Subcutaneous adipose tissue (tissue), 4 donors: ENCODE measurements around the gene MYBBP1A. TPM values are rescaled to one million over a fixed set of nuclear protein-coding genes. Genes with fewer than 3 reads are reported as not detected.

Experiments
- total RNA-seq, 4 donors: library from RNA; depleted of rRNA; stranded (reverse); fragments of >200 nt; gene quantifications; one replicate each; pipeline ENCODE4 v1.1.0, GENCODE V29; 2016
- TF ChIP-seq, protein P1 (sequence below): fragments of 450-650 bp; IDR thresholded peaks from one replicate; pipeline ENCODE4 v1.5.1; 2016; ENCODE audit warnings: low read depth, mild to moderate bottlenecking, control low read depth, antibody characterized with exemption, moderate library complexity

The MYBBP1A gene
- total RNA-seq, 4 donors from 2014 or later, result 16.5 to 34.7 (median 28.7) TPM

DNA sequence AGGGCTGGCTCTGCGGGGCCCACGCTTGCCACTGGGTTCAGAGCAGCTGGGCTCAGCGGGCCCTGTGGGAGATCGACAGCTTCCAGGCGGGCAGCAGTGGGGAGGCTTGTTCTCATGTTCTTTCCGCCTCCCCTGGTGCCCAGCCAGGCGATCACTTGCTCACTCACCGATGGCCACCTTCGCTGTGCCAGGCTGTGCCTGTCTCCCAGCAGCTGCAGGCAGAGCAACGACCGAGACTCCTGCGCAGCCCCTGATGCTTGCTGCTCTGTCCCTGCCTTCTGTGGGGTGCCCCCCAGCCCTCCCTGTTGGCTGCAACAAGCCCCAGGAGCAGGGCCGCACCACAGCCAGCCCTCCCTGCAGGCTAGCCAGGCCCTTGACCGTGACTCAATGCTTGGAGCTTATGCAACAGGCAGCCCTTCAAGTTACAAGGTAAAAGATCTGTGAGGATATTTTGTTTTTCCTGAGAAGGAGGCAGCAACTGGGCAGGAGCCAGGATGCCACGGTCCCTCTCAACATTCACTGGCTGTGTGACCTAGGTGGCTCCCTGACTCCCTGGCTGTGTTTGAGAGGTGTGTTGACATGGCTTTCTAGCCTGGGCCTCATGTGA lies 66.1 kb downstream of the MYBBP1A start:
- TF ChIP-seq, protein P1, sequence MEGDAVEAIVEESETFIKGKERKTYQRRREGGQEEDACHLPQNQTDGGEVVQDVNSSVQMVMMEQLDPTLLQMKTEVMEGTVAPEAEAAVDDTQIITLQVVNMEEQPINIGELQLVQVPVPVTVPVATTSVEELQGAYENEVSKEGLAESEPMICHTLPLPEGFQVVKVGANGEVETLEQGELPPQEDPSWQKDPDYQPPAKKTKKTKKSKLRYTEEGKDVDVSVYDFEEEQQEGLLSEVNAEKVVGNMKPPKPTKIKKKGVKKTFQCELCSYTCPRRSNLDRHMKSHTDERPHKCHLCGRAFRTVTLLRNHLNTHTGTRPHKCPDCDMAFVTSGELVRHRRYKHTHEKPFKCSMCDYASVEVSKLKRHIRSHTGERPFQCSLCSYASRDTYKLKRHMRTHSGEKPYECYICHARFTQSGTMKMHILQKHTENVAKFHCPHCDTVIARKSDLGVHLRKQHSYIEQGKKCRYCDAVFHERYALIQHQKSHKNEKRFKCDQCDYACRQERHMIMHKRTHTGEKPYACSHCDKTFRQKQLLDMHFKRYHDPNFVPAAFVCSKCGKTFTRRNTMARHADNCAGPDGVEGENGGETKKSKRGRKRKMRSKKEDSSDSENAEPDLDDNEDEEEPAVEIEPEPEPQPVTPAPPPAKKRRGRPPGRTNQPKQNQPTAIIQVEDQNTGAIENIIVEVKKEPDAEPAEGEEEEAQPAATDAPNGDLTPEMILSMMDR, result no peak

Other genes with a start within 250 kb of the MYBBP1A start
- 10 to 100 TPM; 27.3 to 54.0 (median 32.0) TPM for gene UBE2G1, start 188.7 kb downstream of the MYBBP1A start, total RNA-seq
- 1 to 10 TPM in 1 of 4 donors, not detected in 3; 1.7 TPM for gene SPNS3, start 121.4 kb downstream of the MYBBP1A start, total RNA-seq
- gene SPNS2, start 56.5 kb downstream of the MYBBP1A start, total RNA-seq, result 10 to 100 TPM in 3 of 4 donors, 1 to 10 TPM in 1; 3.2 to 31.8 (median 13.4) TPM
- gene GGT6, start 5.2 kb upstream of the MYBBP1A start, total RNA-seq, result not detected
- 1 to 10 TPM in 2 of 4 donors, not detected in 2; 1.5 TPM for gene SMTNL2, start 29.1 kb upstream of the MYBBP1A start, total RNA-seq
- gene ALOX15, start 86.3 kb upstream of the MYBBP1A start, total RNA-seq, result 1 to 10 TPM in 1 of 4 donors, not detected in 3; 3.3 TPM
- 10 to 100 TPM; 12.9 to 22.5 (median 20.4) TPM for gene PELP1, start 148.8 kb upstream of the MYBBP1A start, total RNA-seq
- gene ARRB2, start 155.2 kb upstream of the MYBBP1A start, total RNA-seq, result 100 to 1,000 TPM in 1 of 4 donors, 10 to 100 TPM in 3; 36.2 to 138 (median 52.8) TPM
- 10 to 100 TPM; 16.3 to 29.6 (median 24.2) TPM for gene MED11, start 176.0 kb upstream of the MYBBP1A start, total RNA-seq
- 1 to 10 TPM in 2 of 4 donors, under 1 TPM in 2; 0.65 to 4.6 (median 1.0) TPM for gene ZMYND15, start 184.4 kb upstream of the MYBBP1A start, total RNA-seq
- gene CXCL16, start 184.5 kb upstream of the MYBBP1A start, total RNA-seq, result 100 to 1,000 TPM in 1 of 4 donors, 10 to 100 TPM in 1, 1 to 10 TPM in 2; 9.0 to 108 (median 12.9) TPM
- not detected for gene TM4SF5, start 216.5 kb upstream of the MYBBP1A start, total RNA-seq
- 10 to 100 TPM in 1 of 4 donors, 1 to 10 TPM in 2, not detected in 1; 4.6 to 54.9 (median 5.7) TPM for gene VMO1, start 231.0 kb upstream of the MYBBP1A start, total RNA-seq
- not detected for gene GLTPD2, start 233.6 kb upstream of the MYBBP1A start, total RNA-seq
- gene PSMB6, start 240.8 kb upstream of the MYBBP1A start, total RNA-seq, result 100 to 1,000 TPM; 114 to 187 (median 124) TPM